Measurements from ENCODE around the gene ASCC2.
A peak's percentile ranks its signal among the peaks of the same experiment; 100 is the strongest.

ASCC2 gene

GRCh38 chr22:29816539-29816938 lies 21.5 kb downstream of the ASCC2 start:
- DNase-seq = no peak

- no peak for DNase-seq
Measured at GRCh38 chr22:29816128-29816527, 21.9 kb downstream of the ASCC2 start.

- no peak for DNase-seq
Measured at GRCh38 chr22:29815580-29815979, 22.5 kb downstream of the ASCC2 start.

GRCh38 chr22:29814003-29814402 lies 24.1 kb downstream of the ASCC2 start:
- DNase-seq = no peak

- DNase-seq = no peak
Measured at GRCh38 chr22:29813563-29813962, 24.5 kb downstream of the ASCC2 start.

- no peak for DNase-seq
Measured at GRCh38 chr22:29813126-29813525, 24.9 kb downstream of the ASCC2 start.

- DNase-seq = no peak
Measured at GRCh38 chr22:29811377-29811776, 26.7 kb downstream of the ASCC2 start.

GRCh38 chr22:29810216-29810615 lies 27.9 kb downstream of the ASCC2 start:
- no peak for DNase-seq

GRCh38 chr22:29806196-29806595 lies 31.9 kb downstream of the ASCC2 start:
- no peak for DNase-seq

- no peak for DNase-seq
Measured at GRCh38 chr22:29804985-29805384, 33.1 kb downstream of the ASCC2 start.

- DNase-seq = no peak
Measured at GRCh38 chr22:29803190-29803589, 34.9 kb downstream of the ASCC2 start.

- DNase-seq = no peak
Measured at GRCh38 chr22:29801796-29802195, 36.3 kb downstream of the ASCC2 start.

GRCh38 chr22:29801153-29801552 lies 36.9 kb downstream of the ASCC2 start:
- DNase-seq = no peak

- peak; percentile 77 to 78 for DNase-seq
Measured at GRCh38 chr22:29799217-29799680, 38.8 kb downstream of the ASCC2 start.

- DNase-seq = no peak
Measured at GRCh38 chr22:29798801-29799200, 39.3 kb downstream of the ASCC2 start.

GRCh38 chr22:29798318-29798717 lies 39.8 kb downstream of the ASCC2 start:
- no peak for DNase-seq

GRCh38 chr22:29797351-29797750 lies 40.7 kb downstream of the ASCC2 start:
- DNase-seq = peak in 1 of 2 experiments; percentile 4

GRCh38 chr22:29795663-29796062 lies 42.4 kb downstream of the ASCC2 start:
- no peak for DNase-seq

GRCh38 chr22:29793396-29793795 lies 44.7 kb downstream of the ASCC2 start:
- no peak for DNase-seq

GRCh38 chr22:29790061-29790460 lies 48.0 kb downstream of the ASCC2 start:
- DNase-seq = no peak

GRCh38 chr22:29788339-29789279 lies 49.5 kb downstream of the ASCC2 start:
- DNase-seq = no peak

- DNase-seq = no peak
Measured at GRCh38 chr22:29787371-29787980, 50.6 kb downstream of the ASCC2 start.

GRCh38 chr22:29786031-29786430 lies 52.0 kb downstream of the ASCC2 start:
- DNase-seq = no peak
